Right lobe of liver (tissue), 4 donors: ENCODE data around the gene MINAR1.

Experiments
- POLR2A ChIP-seq: fragments of 450-650 bp; IDR thresholded peaks from one replicate; pipeline ENCODE4 v1.6.1; 2017; ENCODE audit warnings: antibody characterized with exemption, mild to moderate bottlenecking
- TF ChIP-seq, protein P1 (sequence below), 4 donors: fragments of 200-600 bp in 3 of 4; fragments of 450-650 bp in 1 of 4; IDR thresholded peaks; one replicate each; pipeline versions ENCODE4 v1.5.1 to v1.8.0; 2016 to 2022; ENCODE audit warnings: antibody characterized with exemption in 4 of 4, mild to moderate bottlenecking in 2 of 4
- donor health status: DM: no; HTN: no; CAD: no.
- donor health status: DM: no; HTN: no; CAD: no.
- donor health status: DM: no; HTN: yes; CAD: no.

DNA sequence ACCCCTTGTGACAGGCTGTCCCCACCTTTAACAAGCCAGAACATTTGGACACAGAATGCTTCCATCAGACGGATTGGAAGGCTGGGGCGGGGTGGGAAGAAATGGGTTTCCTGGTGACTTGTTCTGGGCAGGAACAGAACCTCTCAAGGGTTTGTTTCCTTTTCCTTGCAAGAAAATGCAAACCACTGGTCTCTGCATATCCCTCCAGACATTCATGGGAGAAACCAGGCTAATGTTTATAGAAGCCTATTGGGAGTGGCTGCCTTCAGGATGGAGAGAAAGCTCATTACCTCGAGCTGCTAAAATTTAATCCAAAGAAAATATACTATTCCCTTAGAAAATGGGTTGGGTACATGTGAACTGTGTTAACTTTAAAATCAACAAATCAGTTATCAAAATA is 21.9 kb downstream of the MINAR1 start:
- TF ChIP-seq, protein P1, sequence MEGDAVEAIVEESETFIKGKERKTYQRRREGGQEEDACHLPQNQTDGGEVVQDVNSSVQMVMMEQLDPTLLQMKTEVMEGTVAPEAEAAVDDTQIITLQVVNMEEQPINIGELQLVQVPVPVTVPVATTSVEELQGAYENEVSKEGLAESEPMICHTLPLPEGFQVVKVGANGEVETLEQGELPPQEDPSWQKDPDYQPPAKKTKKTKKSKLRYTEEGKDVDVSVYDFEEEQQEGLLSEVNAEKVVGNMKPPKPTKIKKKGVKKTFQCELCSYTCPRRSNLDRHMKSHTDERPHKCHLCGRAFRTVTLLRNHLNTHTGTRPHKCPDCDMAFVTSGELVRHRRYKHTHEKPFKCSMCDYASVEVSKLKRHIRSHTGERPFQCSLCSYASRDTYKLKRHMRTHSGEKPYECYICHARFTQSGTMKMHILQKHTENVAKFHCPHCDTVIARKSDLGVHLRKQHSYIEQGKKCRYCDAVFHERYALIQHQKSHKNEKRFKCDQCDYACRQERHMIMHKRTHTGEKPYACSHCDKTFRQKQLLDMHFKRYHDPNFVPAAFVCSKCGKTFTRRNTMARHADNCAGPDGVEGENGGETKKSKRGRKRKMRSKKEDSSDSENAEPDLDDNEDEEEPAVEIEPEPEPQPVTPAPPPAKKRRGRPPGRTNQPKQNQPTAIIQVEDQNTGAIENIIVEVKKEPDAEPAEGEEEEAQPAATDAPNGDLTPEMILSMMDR (IDR thresholded peaks at IDR 0.05) = no peak
- TF ChIP-seq POLR2A = no peak
